H1 (cell line): ENCODE measurements around the gene NINJ2. TPM values are rescaled to one million over a fixed set of nuclear protein-coding genes. Genes with fewer than 3 reads are reported as not detected.

ENCODE experiments used
- CTCF ChIA-PET: fragments of 300-600 bp; sonication (Branson Sonifier 250); formaldehyde crosslinking; loops from one replicate; lab custom pipeline; 2021; ENCODE audit not compliant: partially characterized antibody; lab: Charles Lee
- POLR2A ChIA-PET: fragments of 300-600 bp; sonication (Branson Sonifier 250); formaldehyde crosslinking; loops from one replicate; lab custom pipeline; 2021; ENCODE audit warnings: inconsistent platforms; ENCODE audit not compliant: partially characterized antibody; lab: Charles Lee
- DNase-seq, 2 experiments: peaks; one replicate each; pipeline versions ENCODE4 v3.0.0 to v3.0.0-alpha.2; 2010 to 2022; ENCODE audit warnings: low spot score in 2 of 2, low read depth in 1 of 2, mixed read lengths in 1 of 2
- FAIRE-seq: peaks from 2 replicates; lab custom pipeline; 2011; peaks lifted over from hg19 to GRCh38; lab: Jason Lieb, UNC
- H2AFZ ChIP-seq: 2 replicates; pipeline ENCODE4 v1.8.1; 2012; ENCODE audit warnings: low read length, inconsistent platforms
- H2AK5ac ChIP-seq: 2 replicates; pipeline ENCODE4 v1.6.1; 2013; ENCODE audit warnings: low read depth, low read length
- H2BK120ac ChIP-seq: replicated peaks from 2 replicates; pipeline ENCODE3; 2013; ENCODE audit warnings: low read depth, low read length, inconsistent platforms
- H2BK12ac ChIP-seq: 2 replicates; pipeline ENCODE4 v1.6.1; 2013; ENCODE audit warnings: low read depth, low read length
- H2BK15ac ChIP-seq: 2 replicates; pipeline ENCODE4 v1.6.1; 2013; ENCODE audit warnings: low read length
- H2BK20ac ChIP-seq: 2 replicates; pipeline ENCODE4 v1.6.1; 2013; ENCODE audit warnings: low read length
- H2BK5ac ChIP-seq: 2 replicates; pipeline ENCODE4 v1.6.1; 2013; ENCODE audit warnings: low read depth, low read length
- H3K14ac ChIP-seq: 2 replicates; pipeline ENCODE4 v1.6.1; 2013; ENCODE audit warnings: inconsistent platforms; ENCODE audit not compliant: insufficient read length
- H3K18ac ChIP-seq: 2 replicates; pipeline ENCODE4 v1.6.1; 2013; ENCODE audit warnings: low read length; ENCODE audit errors: extremely low read depth
- H3K23ac ChIP-seq: 2 replicates; pipeline ENCODE4 v1.6.1; 2013; ENCODE audit warnings: inconsistent platforms; ENCODE audit not compliant: insufficient read length
- H3K23me2 ChIP-seq: 2 replicates; pipeline ENCODE4 v1.6.1; 2013; ENCODE audit warnings: low read depth, low read length
- H3K27ac ChIP-seq: 2 replicates; pipeline ENCODE4 v1.6.1; 2011; ENCODE audit warnings: low read depth, low read length, inconsistent platforms
- H3K27me3 ChIP-seq, 4 experiments: replicated peaks in 1 of 4; 1 replicate in 1 of 4; 2 replicates in 3 of 4; pipeline versions ENCODE4 v1.6.1 to v1.8.1; 2011 to 2013; ENCODE audit warnings: low read length in 3 of 4, mild to moderate bottlenecking in 3 of 4, inconsistent platforms in 2 of 4, mixed read lengths in 2 of 4, moderate library complexity in 1 of 4; ENCODE audit not compliant: control insufficient read depth in 3 of 4, insufficient read depth in 3 of 4; ENCODE audit errors: extremely low read depth in 1 of 4
- H3K36me3 ChIP-seq, 4 experiments: 2 replicates each; pipeline versions ENCODE4 v1.6.1 to v1.8.1; 2011 to 2013; ENCODE audit warnings: mild to moderate bottlenecking in 4 of 4, low read length in 3 of 4, moderate library complexity in 2 of 4, control low read depth in 1 of 4, inconsistent platforms in 1 of 4; ENCODE audit not compliant: insufficient read depth in 4 of 4, control insufficient read depth in 2 of 4
- H3K4ac ChIP-seq: replicated peaks from 2 replicates; pipeline ENCODE3; 2013; ENCODE audit warnings: low read length, low read depth, mixed read lengths, inconsistent platforms; ENCODE audit not compliant: insufficient read length
- H3K4me1 ChIP-seq, 4 experiments: replicated peaks in 1 of 4; 1 replicate in 1 of 4; 2 replicates in 3 of 4; pipeline versions ENCODE4 v1.6.1 to v1.8.1; 2011 to 2013; ENCODE audit warnings: low read length in 3 of 4, inconsistent platforms in 2 of 4, mixed read lengths in 1 of 4; ENCODE audit not compliant: insufficient read depth in 4 of 4, control insufficient read depth in 3 of 4
- H3K4me2 ChIP-seq, 2 experiments: 2 replicates each; pipeline versions ENCODE4 v1.6.1 to v1.8.1; 2011 to 2013; ENCODE audit warnings: low read depth in 2 of 2, low read length in 2 of 2, control low read depth in 1 of 2, inconsistent platforms in 1 of 2, mild to moderate bottlenecking in 1 of 2; ENCODE audit not compliant: insufficient read depth in 1 of 2
- H3K4me3 ChIP-seq, 4 experiments: fragments of 200-600, 300-600 bp in 1 of 4; sonication (generic), shearing (Covaris generic), sonication (Bioruptor Twin) in 1 of 4; 2 replicates each; pipeline versions ENCODE4 v1.5.1 to v1.8.1; 2011 to 2016; ENCODE audit warnings: low read length in 4 of 4, low read depth in 3 of 4, control low read depth in 2 of 4, inconsistent platforms in 2 of 4, mild to moderate bottlenecking in 2 of 4, mixed read lengths in 1 of 4, moderate library complexity in 1 of 4; ENCODE audit not compliant: insufficient read depth in 2 of 4; ENCODE audit errors: extremely low read depth in 1 of 4
- H3K56ac ChIP-seq: replicated peaks from 2 replicates; pipeline ENCODE3; 2013; ENCODE audit warnings: low read depth, mild to moderate bottlenecking, mixed read lengths, low read length, inconsistent platforms; ENCODE audit not compliant: insufficient read length
- H3K79me1 ChIP-seq: 2 replicates; pipeline ENCODE4 v1.6.1; 2013; ENCODE audit warnings: low read depth, low read length, control low read depth
- H3K79me2 ChIP-seq, 2 experiments: 2 replicates each; pipeline versions ENCODE4 v1.6.1 to v1.8.1; 2012 to 2013; ENCODE audit warnings: low read length in 2 of 2, mild to moderate bottlenecking in 2 of 2, inconsistent platforms in 1 of 2; ENCODE audit not compliant: insufficient read depth in 2 of 2, control insufficient read depth in 1 of 2
- H3K9ac ChIP-seq, 4 experiments: replicated peaks in 1 of 4; 1 replicate in 1 of 4; 2 replicates in 3 of 4; pipeline versions ENCODE4 v1.6.1 to v1.8.1; 2011 to 2013; ENCODE audit warnings: low read depth in 3 of 4, low read length in 3 of 4, control low read depth in 2 of 4, mild to moderate bottlenecking in 2 of 4, moderate library complexity in 2 of 4, inconsistent platforms in 1 of 4; ENCODE audit errors: extremely low read depth in 1 of 4
- H3K9me3 ChIP-seq, 2 experiments: 2 replicates each; pipeline versions ENCODE4 v1.6.1 to v1.8.1; 2012 to 2013; ENCODE audit warnings: mild to moderate bottlenecking in 2 of 2, moderate library complexity in 2 of 2, control low read depth in 1 of 2, inconsistent platforms in 1 of 2, low read depth in 1 of 2, low read length in 1 of 2, mixed read lengths in 1 of 2; ENCODE audit not compliant: insufficient read depth in 2 of 2
- H4K20me1 ChIP-seq, 2 experiments: replicated peaks in 1 of 2; 2 replicates each; pipeline versions ENCODE3 to v1.8.1; 2011 to 2013; ENCODE audit warnings: inconsistent platforms in 2 of 2, low read length in 2 of 2, mild to moderate bottlenecking in 1 of 2; ENCODE audit not compliant: insufficient read depth in 2 of 2, control insufficient read depth in 1 of 2
- H4K5ac ChIP-seq: 2 replicates; pipeline ENCODE4 v1.6.1; 2013; ENCODE audit warnings: low read length, low read depth, mixed read lengths, inconsistent platforms; ENCODE audit not compliant: insufficient read length
- H4K8ac ChIP-seq: 2 replicates; pipeline ENCODE4 v1.8.0; 2013; ENCODE audit warnings: mild to moderate bottlenecking, moderate library complexity, low read length, inconsistent platforms; ENCODE audit not compliant: insufficient read depth; ENCODE audit errors: extremely low read depth
- H4K91ac ChIP-seq: replicated peaks from 2 replicates; pipeline ENCODE3; 2013; ENCODE audit warnings: low read length, mixed read lengths, inconsistent platforms; ENCODE audit not compliant: insufficient read length
- CTCF ChIP-seq, 3 experiments: IDR thresholded peaks; 1 replicate in 2 of 3; 2 replicates in 1 of 3; pipeline versions ENCODE4 v1.5.1 to v1.6.1; 2011; ENCODE audit warnings: low read length in 3 of 3, mild to moderate bottlenecking in 3 of 3, inconsistent platforms in 2 of 3, low read depth in 1 of 3, moderate library complexity in 1 of 3; ENCODE audit not compliant: insufficient read depth in 1 of 3; ENCODE audit errors: control extremely low read depth in 1 of 3
- E2F6 ChIP-seq: IDR thresholded peaks from 2 replicates; pipeline ENCODE4 v1.6.1; 2012; ENCODE audit warnings: inconsistent platforms
- KDM5A ChIP-seq: fragments of 200-600 bp; IDR thresholded peaks from 2 replicates; pipeline ENCODE4 v1.7.1; 2012; ENCODE audit warnings: mild to moderate bottlenecking, low read length, inconsistent platforms, mixed read lengths
- MAFK ChIP-seq: IDR thresholded peaks from 2 replicates; pipeline ENCODE4 v1.6.1; 2012; ENCODE audit warnings: low read depth, mild to moderate bottlenecking, improper control_type of control experiment, low read length
- NANOG ChIP-seq: IDR thresholded peaks from 2 replicates; pipeline ENCODE4 v1.6.1; 2011; ENCODE audit warnings: low read length, low read depth, mild to moderate bottlenecking, inconsistent platforms; ENCODE audit not compliant: insufficient read depth, poor library complexity, severe bottlenecking
- POLR2A ChIP-seq, 2 experiments: IDR thresholded peaks; 1 replicate in 1 of 2; 2 replicates in 1 of 2; pipeline ENCODE4 v1.6.1; 2011; ENCODE audit warnings: low read depth in 2 of 2, low read length in 2 of 2, mild to moderate bottlenecking in 2 of 2; ENCODE audit errors: control extremely low read depth in 1 of 2
- POLR2AphosphoS5 ChIP-seq: IDR thresholded peaks from 2 replicates; pipeline ENCODE4 v1.6.1; 2011; ENCODE audit warnings: low read depth, low read length
- RFX5 ChIP-seq: IDR thresholded peaks from 2 replicates; pipeline ENCODE4 v1.6.1; 2011; ENCODE audit warnings: low read depth, low read length, improper control_type of control experiment, borderline replicate concordance
- SP2 ChIP-seq: IDR thresholded peaks from 2 replicates; pipeline ENCODE4 v1.6.1; 2012; ENCODE audit warnings: mild to moderate bottlenecking, low read length, inconsistent platforms
- SRF ChIP-seq: IDR thresholded peaks from 2 replicates; pipeline ENCODE4 v1.6.1; 2011; ENCODE audit warnings: mild to moderate bottlenecking, low read depth, low read length, moderate library complexity
- TCF12 ChIP-seq: IDR thresholded peaks from 2 replicates; pipeline ENCODE4 v1.6.1; 2011; ENCODE audit warnings: low read depth, mild to moderate bottlenecking, low read length
- TEAD4 ChIP-seq: IDR thresholded peaks from 2 replicates; pipeline ENCODE4 v1.6.1; 2012; ENCODE audit warnings: low read depth, low read length, inconsistent platforms, mixed read lengths
- WGBS, 2 experiments: shearing (Covaris generic) in 1 of 2; methylation state at CpG; one replicate each; pipeline versions ENCODE4 v1.1.6 to v1.1.7; 2013 to 2015; ENCODE audit warnings: low lambda C conversion rate in 2 of 2, mixed read lengths in 2 of 2, inconsistent platforms in 1 of 2, low coverage in 1 of 2, missing lambda C conversion rate in 1 of 2; ENCODE audit not compliant: insufficient replicate concordance in 2 of 2, insufficient coverage in 1 of 2, insufficient read length in 1 of 2; ENCODE audit errors: extremely low coverage in 1 of 2, missing lambda C conversion rate in 1 of 2; 5-methylcytosine and 5-hydroxymethylcytosine counted together
- polyA plus RNA-seq, 7 experiments: library from polyadenylated mRNA; depleted of rRNA in 3 of 7; stranded (reverse) in 5 of 7; unstranded in 2 of 7; fragments of >200 nt in 5 of 7; fragments of 200-250 nt in 2 of 7; gene quantifications; 1 replicate in 5 of 7; 2 replicates in 1 of 7; 4 replicates in 1 of 7; pipeline versions ENCODE4 v1.2.1 to v1.2.3, GENCODE V29; 2011 to 2013; ENCODE audit warnings: missing spikeins in 2 of 7, mixed read lengths in 2 of 7
- total RNA-seq: library from RNA; stranded (reverse); fragmentation: NEBNext Ultra II Directional; extraction: Animal tissue kit (Norgen Biotek cat#: 25700); gene quantifications from 2 replicates; pipeline ENCODE4 v1.2.1, GENCODE V29; 2021

The NINJ2 gene
- total and polyA plus RNA-seq, 2 of the 8 experiments (the other 6 are each of a cell fraction or from before 2014, with no cell fraction given) = 1.4 TPM; not detected in 1

DNA sequence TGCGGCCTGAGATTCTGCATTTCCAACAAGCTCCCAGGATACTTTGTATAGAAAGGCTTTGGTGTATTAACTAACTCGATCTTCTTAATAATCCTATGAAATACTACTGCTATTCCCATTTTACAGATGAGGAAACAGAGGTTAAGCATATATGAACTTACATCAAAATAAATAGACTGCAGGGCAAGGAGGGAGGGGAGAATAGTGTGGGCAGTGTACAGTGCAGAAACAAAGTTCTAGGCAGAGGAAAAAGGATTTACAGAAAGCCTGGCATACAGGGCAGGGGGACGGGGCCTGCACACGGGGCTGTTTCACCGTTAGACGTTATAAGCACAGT, 19.0 kb downstream of the NINJ2 start:
- H3K23me2 ChIP-seq = peaks cover 7% of the 10 kb centered on the region; the same call in 1 of the 2 replicates
- H3K27ac ChIP-seq = no peak overlapping the region
- no peak overlapping the region for H2BK12ac ChIP-seq
- H2BK20ac ChIP-seq = no peak overlapping the region
- POLR2A ChIA-PET = interaction anchor here (0.6 to 3.4 kb wide), 3 partner anchors 8 to 107 kb away, joined by 3 to 18 read pairs (median 16); partner anchors contain the start of gene WNK1
- CTCF ChIA-PET = interaction anchor here (0.6 kb wide), 1 partner anchor 206 kb away, joined by 3 read pairs; no protein-coding TSS in a partner anchor
- H3K4me1 ChIP-seq = peaks cover 0 to 7% (median 3%) of the 10 kb centered on the region in 4 experiments; a peak in 4 of 7 replicates
- H3K27me3 ChIP-seq = no peaks in the 10 kb centered on the region; a peak in 5 of 7 replicates
- no peak overlapping the region for H3K4me3 ChIP-seq
- H3K79me2 ChIP-seq = no peaks in the 10 kb centered on the region
- peak overlapping the region in 1 of 2 experiments; percentile 70; a peak in 1 of 4 replicates for H3K4me2 ChIP-seq
- no peaks in the 10 kb centered on the region for H3K36me3 ChIP-seq
- H3K14ac ChIP-seq = no peak overlapping the region
- no peaks in the 10 kb centered on the region for H3K9me3 ChIP-seq
- H2AK5ac ChIP-seq = no peak overlapping the region; the same call in 1 of the 2 replicates
- H4K20me1 ChIP-seq = no peaks in the 10 kb centered on the region
- no peak overlapping the region for H2BK5ac ChIP-seq
- no peak overlapping the region for H3K23ac ChIP-seq
- DNase-seq (no peak), FAIRE-seq (no peak)
- H2BK120ac ChIP-seq = no peak overlapping the region
- H4K5ac ChIP-seq = no peak overlapping the region
- no peak overlapping the region for H4K91ac ChIP-seq
- no peak overlapping the region for H3K18ac ChIP-seq
- no peak overlapping the region for H2AFZ ChIP-seq
- H3K4ac ChIP-seq = no peak overlapping the region
- H3K79me1 ChIP-seq = no peaks in the 10 kb centered on the region
- WGBS, 2 experiments = 93% methylated on average over 6 of the region's 6 CpGs; no CpG with 5 or more reads in 1 of the 2 experiments
- no peak overlapping the region for H2BK15ac ChIP-seq
- H3K56ac ChIP-seq = no peak overlapping the region
- no peak overlapping the region for H3K9ac ChIP-seq
- no peak overlapping the region for H4K8ac ChIP-seq
- TF ChIP-seq TEAD4 (no peak), SRF (no peak), RFX5 (no peak), KDM5A (no peak), POLR2AphosphoS5 (no peak), NANOG (no peak), TCF12 (no peak), E2F6 (no peak), SP2 (no peak), POLR2A (IDR thresholded peaks at IDR 0.05; ENCODE audit: control extremely low read depth in 1 of 2, low read depth in 2 of 2, low read length in 2 of 2) (no peak), CTCF (IDR thresholded peaks at IDR 0.05; ENCODE audit: control extremely low read depth in 1 of 3, insufficient read depth in 1 of 3, low read depth in 1 of 3, low read length in 3 of 3) (no peak), MAFK (no peak)
